NCI-H748 (cell line): ENCODE data around the gene C1QTNF4.

Source experiments
- DNase-seq: peaks from one replicate; lab custom pipeline; 2025; ENCODE audit not compliant: unreplicated experiment; lab: John Stamatoyannopoulos, UW

The C1QTNF4 gene

DNA sequence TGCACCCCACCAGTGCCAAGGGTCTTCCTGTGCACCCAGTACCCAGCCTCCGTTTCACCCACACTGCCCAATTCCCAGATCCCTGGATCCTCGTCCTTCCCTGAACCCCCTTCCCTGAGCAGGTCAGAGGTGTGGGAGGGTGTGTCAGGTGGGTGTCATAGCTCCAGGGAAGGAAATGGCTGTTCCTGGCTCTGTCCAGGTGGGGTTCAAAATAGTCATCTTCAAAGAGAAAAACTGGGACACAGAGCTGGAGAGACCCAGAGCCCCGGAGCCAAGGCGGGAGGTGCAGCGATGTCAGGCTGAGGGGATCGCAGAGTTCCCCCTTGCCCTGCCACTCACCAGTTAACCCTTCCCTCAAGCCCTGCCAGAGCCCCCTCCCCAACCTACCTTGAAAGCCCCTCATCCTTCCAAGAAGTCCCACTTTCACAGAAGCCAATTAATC, 698 bp downstream of the C1QTNF4 start:
- DNase-seq, result no peak

DNA sequence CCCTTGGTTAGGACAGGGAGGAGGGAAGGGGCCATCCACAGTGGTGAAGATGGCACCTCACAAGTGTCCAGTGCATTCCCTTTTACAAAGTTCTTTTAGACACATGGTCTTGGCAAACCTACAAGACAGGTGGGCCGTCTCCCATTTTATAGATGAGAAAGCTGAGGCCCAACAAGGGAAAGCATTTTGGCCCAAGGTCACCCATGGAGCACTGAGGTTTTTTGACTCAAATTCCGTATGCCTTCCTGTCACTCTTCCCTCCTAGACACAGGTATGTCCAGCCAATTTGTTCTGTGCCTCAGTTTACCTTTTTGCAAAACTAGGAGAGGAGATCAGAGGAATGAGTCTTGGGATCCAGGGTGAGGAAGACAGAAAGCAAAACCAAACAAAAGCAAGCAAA, 1.2 kb downstream of the C1QTNF4 start:
- DNase-seq, result no peak

DNA sequence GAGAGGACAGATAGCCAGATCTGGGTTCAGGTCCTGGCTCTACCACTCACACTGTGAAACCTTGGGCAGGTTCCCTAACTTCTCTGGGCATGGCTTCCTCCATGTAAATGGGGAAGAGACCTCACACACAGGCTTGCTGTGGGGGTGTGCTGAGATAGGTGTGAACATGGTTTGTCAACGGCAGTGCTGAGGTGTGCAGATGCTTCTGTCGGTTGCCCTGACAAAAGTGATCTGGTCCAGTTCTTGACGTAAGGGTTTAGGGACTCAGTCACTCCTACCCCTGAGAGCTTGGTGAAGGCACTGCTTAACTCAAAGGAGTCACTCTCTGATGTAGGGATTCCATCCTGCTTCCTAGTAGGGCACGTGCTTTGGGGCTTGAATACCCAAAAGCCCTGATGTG, 2.0 kb downstream of the C1QTNF4 start:
- DNase-seq, result no peak

DNA sequence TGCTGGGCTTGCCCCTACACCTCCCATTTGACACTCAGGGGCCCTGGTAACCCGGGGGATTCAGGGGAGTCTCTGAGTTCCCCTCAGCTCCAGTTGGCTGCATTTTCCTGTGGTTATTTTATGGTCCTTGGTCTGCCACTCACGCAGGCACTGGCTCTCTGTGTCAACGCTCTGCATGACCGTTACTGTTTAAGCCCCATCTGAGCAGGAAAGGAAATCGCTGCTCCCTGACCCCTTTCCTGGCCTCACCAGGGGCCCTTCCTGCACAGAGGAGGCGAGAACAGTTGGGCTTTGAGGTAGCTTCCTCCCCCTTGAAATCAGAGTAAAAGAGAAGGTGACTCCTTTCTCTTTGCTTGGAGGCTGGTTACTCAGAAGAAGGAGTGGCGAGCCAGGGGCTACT, 2.4 kb downstream of the C1QTNF4 start:
- no peak for DNase-seq

DNA sequence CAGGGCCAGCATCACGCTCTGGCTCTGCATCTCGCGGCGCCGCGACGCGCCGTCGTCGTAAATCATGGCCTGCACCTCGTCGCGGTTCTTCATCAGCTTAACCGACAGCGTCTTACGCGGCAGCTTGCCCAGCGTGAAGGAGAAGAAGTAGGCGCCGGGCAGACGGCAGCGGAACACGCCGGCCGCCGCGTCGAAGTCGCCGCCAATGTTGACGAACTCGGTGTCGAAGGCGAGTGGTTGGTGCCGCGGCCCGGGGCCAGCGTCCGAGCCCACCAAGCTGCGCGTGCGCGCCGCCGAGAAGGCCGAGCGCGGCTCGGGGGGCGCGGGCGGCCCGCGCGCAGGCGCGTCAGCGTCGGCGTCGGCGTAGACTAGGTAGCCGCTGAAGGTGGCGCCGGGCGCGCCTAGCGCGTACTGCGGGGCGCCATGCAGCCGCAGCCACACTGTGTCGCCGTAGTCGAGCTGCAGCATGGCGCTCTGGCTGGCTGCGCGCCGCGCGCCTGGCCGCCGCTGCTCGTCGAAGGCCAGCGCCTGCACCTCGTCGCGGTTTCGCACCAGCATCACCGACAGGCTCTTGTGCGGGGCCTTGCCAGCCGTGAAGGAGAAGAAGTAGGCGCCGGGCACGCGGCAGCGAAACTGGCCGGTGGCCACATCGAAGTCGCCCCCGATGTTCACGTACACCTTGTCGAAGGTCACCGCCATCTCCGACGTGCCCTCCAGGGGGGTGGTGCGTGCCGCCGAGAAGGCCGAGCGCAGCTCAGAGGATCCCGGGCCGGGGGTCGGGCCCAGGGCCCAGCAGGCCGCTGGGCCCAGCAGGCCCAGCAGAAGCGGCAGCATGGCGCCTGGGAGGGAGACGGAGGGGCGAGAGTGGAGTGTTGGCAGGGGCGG, 4.0 kb downstream of the C1QTNF4 start:
- no peak for DNase-seq

DNA sequence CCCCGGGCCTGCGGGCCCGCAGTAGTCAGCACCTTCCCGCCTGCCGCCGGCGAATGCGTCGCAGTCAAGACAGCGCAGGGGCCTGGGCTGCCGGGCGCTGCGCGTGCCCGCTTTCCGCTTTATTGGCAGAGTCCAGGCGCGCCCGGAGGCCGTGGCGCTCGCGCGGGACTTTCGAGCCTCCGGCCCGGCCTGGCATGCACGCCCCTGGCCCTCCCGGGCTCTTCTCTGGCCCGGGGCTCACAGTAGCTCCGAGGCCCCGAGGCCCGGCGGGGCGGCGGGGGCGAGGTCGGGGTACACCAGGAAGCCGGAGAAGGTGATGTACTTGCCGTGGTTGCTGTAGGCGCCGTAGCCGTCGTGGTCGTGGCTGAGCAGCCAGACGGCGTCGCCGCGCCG, 4.6 kb downstream of the C1QTNF4 start:
- DNase-seq, result no peak

DNA sequence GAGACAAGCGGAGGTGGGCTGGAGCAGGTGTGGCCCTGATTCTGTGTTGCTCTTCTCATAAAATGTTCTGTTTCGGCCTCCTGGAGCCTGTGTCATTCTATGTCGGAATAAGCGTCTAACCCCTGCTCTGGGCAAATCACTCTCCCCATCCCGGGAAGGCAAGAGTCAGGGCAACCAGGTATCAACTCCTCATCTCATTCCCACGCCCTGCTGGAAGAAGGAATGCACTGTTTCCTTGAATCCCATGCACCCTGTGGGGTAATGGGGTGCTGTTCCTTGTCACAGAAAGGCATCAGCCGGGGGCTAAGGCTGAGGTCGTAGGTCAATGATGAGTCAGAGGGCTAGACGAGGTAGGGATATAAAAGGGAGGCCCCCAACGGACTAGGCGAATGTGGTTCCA, 5.1 kb downstream of the C1QTNF4 start:
- no peak for DNase-seq

DNA sequence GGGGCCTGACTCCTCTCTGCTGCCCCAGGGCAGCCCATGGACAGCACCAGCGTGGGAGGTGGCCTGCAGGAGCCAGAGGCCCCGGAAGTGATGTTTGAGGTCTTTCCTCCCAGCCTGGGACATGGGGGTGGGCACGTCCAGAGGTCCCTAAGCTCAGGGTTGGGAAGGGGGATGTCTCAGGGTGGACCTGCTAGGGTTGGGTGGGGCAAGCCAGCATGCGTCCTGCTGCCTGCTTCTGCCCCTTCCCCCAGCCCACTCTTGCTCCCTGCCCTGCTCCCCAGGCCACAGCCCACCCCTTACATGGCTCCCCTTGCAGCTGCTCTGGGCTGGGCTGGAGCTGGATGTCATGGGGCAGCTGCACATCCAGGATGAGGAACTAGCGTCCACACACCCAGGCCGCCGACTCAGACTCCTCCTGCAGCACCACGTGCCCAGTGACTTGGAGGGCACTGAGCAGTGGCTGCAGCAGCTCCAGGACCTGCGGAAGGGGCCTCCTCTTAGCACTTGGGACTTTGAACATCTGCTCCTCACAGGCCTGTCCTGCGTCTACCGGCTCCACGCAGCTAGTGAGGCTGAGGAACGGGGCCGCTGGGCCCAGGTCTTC, 6.4 kb downstream of the C1QTNF4 start:
- DNase-seq, result no peak

DNA sequence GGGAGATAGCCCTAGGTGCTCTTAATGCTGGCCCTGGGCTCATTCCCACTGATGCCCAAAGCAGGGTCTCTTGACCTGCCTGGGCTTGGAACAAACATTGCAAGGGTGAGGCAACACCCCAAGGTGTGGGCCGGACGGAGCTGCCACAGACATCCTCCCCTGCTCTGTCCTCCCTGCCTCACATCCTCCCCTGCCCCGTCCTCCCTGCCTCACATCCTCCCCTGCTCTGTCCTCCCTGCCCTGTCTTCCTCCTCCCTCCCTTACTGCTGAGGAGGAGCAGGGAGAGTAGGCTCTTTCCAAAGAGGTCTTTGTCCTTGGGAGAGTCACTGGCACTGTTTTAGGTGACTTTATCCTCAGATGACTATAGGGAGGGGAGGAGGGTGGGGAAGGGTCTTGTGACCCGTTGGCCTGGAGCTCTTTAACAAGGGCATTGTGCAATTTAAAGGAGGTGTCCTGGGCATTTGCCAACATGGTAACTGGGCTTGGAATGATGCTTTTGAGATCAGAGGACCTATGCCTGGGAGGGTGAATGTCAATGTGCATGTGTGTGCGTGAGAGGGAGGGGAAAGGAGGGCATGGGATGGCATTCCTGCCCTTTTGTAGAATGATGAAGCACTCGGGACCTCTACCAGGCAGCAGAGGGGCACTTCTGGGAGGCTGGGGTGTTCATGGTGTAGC, 7.0 kb downstream of the C1QTNF4 start:
- no peak for DNase-seq

DNA sequence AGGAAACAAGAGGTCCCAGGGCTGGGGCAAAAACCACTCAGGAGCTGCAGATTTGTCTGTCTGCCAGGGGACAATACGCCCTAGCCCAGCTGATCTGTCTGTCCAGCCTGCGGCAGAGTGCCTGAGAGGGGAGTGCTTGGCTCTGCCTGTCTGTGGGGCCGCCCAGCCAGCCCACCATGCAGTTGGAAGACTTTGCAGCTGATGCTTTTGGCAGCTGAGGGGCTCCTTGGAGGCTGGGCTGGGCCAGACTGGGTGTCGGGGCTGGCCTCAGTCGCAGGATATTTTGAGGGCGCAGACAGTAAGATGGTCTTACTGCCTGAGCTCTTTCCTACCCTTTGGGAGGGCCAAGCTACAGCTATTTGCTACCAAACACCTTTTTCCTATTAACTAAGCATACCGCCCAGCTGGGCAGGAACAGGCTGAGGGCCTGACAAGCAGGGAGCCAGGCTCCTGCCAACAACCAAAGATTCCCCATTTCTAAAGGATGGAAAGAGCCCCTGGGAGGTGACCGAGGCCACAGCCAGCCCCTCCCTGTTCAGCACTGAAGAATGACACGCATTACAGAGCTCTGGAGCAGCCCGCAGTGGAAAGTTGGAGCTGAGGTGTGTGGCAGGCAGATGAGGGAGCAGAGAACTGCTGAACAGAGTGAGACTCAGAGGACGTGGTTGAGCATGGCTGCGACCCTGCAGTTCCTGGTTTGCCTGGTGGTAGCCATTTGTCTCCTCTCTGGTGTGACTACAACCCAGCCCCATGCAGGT, 7.9 kb downstream of the C1QTNF4 start, which contains the start of gene FAM180B:
FAM180B (plus strand) TSS at position 581 of the 758 bp plus-strand sequence; CDS start at position 672, 91 bp downstream.
- no peak for DNase-seq

DNA sequence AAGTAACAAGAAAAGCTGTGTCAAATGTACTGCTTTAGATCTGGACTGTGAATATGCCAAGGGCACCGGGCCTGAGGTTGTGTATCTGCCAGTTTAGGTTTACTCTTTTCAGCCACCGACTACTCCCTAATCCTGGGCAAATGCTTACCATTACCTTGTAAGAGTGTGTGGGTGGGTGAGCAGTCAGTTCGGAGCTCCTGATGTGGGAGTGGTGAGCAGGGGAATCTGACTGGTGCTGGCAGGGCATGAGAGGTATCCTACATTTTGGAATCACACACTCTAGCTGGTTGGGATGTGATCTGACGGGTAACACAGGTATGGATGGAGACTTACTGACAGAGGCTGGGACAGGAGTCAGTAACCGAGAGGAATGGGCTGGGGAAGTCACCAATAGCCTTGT, 10.4 kb downstream of the C1QTNF4 start:
- no peak for DNase-seq

DNA sequence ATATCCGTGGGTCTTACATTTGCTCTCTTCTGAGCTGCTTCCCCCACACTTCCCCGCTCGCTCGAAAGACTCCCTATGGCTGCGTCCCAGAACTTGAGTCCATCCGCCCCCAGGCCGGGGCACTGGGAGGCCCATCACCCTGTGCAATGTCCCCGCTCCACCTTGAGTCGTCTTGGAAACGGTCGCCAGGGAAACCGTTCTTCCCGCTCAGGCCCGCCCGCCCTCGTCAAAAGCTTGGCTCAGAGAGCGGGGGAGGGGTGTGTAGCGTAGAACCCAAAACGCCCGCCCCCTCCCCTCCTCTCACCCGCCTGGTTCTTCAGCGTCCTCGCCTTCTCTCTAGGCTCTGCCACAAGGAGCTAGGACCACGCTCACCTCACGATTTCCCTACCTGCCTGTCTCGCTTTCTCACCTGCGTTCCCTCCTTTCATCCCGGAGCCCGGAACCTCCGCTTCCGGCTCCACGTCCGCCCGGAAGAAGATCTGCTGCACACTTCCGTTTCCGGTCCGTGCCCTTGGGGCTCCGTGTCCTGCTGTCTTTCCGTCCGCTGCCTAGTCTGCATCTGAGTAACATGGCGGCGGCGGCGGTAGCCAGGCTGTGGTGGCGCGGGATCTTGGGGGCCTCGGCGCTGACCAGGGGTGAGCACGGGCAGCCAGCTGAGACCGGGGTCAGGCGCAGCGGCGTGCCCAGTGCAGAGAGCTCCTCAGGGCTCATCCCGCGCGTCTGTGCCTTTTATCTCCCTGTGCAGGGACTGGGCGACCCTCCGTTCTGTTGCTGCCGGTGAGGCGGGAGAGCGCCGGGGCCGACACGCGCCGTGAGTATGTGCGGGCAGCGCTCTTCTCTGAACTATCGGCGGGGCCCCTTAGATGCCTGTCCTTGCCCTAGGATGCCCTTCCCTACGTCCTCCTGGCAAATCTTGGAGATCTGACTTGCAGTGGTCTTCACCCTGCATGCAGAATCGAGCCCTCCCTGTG, 15.4 kb downstream of the C1QTNF4 start, which contains the start of the genes KBTBD4 and NDUFS3:
KBTBD4 (minus strand) TSS at position 447 of the 971 bp plus-strand sequence; CDS start at position 428, 19 bp downstream.
NDUFS3 (plus strand) TSS at position 551 of the 971 bp plus-strand sequence; CDS start at position 569, 18 bp downstream.
- DNase-seq, result peak; percentile 96

DNA sequence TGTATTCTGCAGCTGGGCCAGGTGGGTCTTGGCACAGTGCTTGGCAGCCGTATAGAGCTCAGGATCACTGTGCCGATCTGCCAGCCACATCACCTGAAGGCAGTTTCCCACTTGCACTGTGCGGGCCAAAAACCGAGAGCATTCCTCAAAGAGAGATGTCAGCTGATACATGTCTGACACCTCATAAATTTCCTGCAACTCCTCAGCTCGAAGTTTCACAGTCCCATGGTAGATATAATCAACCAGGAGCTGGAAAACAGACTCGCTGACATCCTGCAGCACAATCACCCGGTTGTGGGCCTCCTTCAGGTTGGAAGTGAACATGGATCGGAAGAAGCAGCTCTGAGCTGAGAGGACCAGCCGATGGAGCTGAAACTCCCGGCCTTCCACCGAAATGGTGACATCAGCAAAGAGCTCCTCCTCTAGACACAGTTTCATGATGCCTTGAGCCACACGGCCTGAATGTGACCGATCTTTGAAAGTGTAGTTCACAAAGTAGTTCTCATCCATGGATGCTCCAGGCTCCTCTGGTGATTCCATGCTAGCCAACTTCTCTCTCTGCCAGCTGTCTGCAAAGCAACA, 16.7 kb downstream of the C1QTNF4 start:
- no peak for DNase-seq

DNA sequence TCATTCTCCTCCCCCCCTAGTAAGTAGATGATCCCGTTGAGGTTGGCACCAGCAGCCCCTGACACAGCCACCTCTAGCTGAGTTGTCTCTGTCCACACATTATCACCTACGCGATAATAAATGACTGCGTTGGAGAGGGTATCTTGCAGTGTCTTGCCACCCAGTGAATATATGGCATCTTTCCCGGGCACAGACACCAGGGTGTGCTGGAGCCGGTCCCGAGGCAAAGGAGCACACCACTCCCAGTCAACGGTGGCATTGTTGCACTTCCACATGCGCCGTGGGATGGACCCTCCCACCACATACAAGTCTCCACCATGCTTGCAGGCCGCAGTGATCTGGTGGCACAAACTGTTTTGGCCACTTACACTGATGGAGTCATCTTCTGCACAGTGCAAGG, 20.9 kb downstream of the C1QTNF4 start:
- no peak for DNase-seq

DNA sequence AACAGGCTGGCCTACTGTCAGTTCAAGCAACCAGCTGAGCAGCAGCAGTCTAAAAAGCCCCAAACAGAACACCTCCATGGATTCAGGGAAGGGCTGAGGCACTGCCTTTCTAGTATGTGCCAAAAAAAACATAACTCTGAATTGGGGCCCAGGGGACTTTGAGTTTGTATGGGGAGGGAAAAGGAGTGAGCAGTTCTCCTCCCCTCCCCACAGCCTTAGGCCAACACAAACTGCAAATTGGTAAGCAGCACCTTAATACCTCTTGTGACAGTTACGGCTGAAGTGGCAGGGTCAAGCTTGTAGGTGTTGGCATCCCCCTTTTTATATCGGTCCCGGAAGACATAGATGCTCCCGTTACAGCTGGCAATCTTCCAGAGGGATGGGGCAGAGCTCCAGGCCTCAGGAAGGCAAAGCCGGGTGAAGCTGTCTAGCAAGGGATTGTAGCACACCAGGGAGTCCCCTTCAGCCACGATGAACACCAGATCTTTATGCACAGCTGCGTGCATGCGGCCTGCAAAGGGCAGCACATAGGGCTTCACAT, 21.4 kb downstream of the C1QTNF4 start:
- no peak for DNase-seq

DNA sequence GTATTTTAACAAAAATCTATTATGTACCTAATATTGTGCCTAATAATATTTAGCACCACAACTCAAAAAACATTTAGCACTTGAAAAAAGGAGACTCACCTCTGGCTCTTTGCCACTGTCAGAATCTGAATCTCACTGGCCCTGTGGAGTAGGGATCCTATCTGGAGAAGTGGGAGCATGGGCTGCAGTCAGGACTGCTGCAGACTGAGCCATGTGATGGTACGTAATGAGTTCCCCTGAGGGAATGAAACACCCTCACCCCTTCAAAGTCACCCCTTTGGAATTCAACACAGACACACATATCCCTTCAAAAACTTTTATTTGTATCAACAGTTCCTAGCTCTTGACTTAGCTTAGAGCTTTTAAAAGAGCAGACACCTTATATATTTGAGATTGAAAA, 22.3 kb downstream of the C1QTNF4 start:
- DNase-seq, result no peak

DNA sequence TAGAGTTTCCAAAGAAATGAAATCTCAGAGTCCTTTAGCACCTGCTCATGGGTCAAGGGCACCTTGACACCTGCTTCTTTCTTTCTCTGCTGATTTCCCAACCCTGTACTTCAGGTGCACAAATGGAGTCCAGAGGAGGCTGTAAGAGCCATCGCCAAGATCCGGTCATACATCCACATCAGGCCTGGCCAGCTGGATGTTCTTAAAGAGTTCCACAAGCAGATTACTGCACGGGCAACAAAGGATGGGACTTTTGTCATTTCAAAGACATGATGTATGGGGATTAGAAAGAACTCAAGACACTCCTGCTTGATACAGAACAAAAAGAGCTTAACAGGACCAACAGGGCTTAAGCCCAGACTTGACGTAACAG, 22.9 kb downstream of the C1QTNF4 start:
- DNase-seq, result no peak

DNA sequence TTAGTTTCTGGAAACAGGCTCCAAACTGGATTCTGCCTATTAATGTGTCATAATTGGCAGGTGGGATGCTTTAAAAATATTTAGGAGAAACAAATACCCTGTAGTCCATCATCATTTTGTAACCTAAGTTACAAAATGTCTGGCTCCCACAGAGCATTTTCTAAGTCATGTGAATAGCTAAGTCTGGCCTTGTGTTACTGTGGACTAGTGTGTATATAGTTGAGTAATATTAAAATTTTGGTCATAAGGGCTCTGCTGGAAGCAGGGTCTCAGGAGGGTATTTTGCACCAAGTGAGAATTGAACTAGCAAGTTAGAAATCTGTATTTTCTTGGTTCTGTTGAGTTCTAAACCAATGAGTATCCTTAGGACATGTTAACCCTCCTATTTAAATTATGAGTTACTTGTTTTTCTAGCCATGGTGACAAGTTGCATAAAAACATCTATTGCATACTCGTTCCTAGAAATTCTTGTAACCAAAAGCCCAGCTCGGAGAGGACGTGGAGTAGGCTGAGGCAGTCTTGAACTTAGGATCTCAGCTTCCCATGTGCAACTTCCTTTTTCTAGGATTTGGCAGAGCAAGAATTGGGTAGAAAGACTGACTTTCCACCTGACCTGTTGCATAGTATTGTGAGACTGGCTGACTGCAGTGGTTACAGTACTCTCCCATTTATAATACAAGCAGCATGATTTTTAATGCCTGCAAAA, 23.4 kb downstream of the C1QTNF4 start:
- no peak for DNase-seq

DNA sequence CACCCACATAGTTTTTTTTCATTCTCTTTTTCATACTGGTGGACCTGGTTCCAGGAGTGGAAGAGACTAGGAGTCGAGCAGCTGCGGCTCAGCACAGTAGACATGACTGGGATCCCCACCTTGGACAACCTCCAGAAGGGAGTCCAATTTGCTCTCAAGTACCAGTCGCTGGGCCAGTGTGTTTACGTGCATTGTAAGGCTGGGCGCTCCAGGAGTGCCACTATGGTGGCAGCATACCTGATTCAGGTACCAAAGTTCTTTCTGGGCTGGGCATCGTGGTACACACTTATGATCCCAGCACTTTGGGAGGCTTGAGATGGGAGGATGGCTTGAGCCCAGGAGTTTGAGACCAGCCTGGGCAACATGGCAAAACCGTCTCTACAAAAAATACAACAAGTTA, 24.6 kb downstream of the C1QTNF4 start:
- no peak for DNase-seq
